Cortex of kidney (tissue), 1 donor: ENCODE data around the gene DAB1.

ENCODE experiments used
- DNase-seq: peaks from one replicate; lab custom pipeline; 2025; lab: John Stamatoyannopoulos, UW

The DAB1 gene

GRCh38 chr1:57316291-57316690, 107.6 kb downstream of the DAB1 start:
- no peak for DNase-seq

- DNase-seq = no peak
Measured at GRCh38 chr1:57312869-57313268, 111.0 kb downstream of the DAB1 start.

GRCh38 chr1:57311411-57311810, 112.4 kb downstream of the DAB1 start:
- DNase-seq = no peak

GRCh38 chr1:57311006-57311405, 112.9 kb downstream of the DAB1 start:
- DNase-seq = no peak

GRCh38 chr1:57309630-57310029, 114.2 kb downstream of the DAB1 start:
- DNase-seq = no peak

- no peak for DNase-seq
Measured at GRCh38 chr1:57307392-57308170, 116.3 kb downstream of the DAB1 start.

- no peak for DNase-seq
Measured at GRCh38 chr1:57304591-57304990, 119.3 kb downstream of the DAB1 start.

- DNase-seq = no peak
Measured at GRCh38 chr1:57302812-57303596, 120.9 kb downstream of the DAB1 start.

GRCh38 chr1:57300186-57300585, 123.7 kb downstream of the DAB1 start:
- no peak for DNase-seq

- DNase-seq = no peak
Measured at GRCh38 chr1:57296726-57297250, 127.1 kb downstream of the DAB1 start.

GRCh38 chr1:57295326-57295725, 128.5 kb downstream of the DAB1 start:
- no peak for DNase-seq

- no peak for DNase-seq
Measured at GRCh38 chr1:57294177-57294576, 129.7 kb downstream of the DAB1 start.

GRCh38 chr1:57293214-57293613, 130.6 kb downstream of the DAB1 start:
- no peak for DNase-seq

GRCh38 chr1:57289781-57290180, 134.1 kb downstream of the DAB1 start:
- DNase-seq = no peak

- no peak for DNase-seq
Measured at GRCh38 chr1:57285992-57286391, 137.9 kb downstream of the DAB1 start.

GRCh38 chr1:57282411-57282810, 141.4 kb downstream of the DAB1 start:
- no peak for DNase-seq

GRCh38 chr1:57281324-57281723, 142.5 kb downstream of the DAB1 start:
- DNase-seq = no peak

- DNase-seq = no peak
Measured at GRCh38 chr1:57279909-57280666, 143.8 kb downstream of the DAB1 start.

- no peak for DNase-seq
Measured at GRCh38 chr1:57278558-57278957, 145.3 kb downstream of the DAB1 start.

- no peak for DNase-seq
Measured at GRCh38 chr1:57277681-57278080, 146.2 kb downstream of the DAB1 start.

- no peak for DNase-seq
Measured at GRCh38 chr1:57276918-57277317, 146.9 kb downstream of the DAB1 start.

GRCh38 chr1:57272601-57273000, 151.3 kb downstream of the DAB1 start:
- no peak for DNase-seq
